A549 (cell line): ENCODE results near the gene LRRIQ1. TPM values are rescaled to one million over a fixed set of nuclear protein-coding genes. Genes with fewer than 3 reads are reported as not detected.

Source experiments
- ATAC-seq, 2 experiments: fragments of 200-7000 bp in 1 of 2; fragments of >200 bp in 1 of 2; cut with Nextera tagmentation in 1 of 2; cut with Tn5 transposase in 1 of 2; 3 replicates each; pipeline versions ENCODE4 v1.8.0 to v1.9.1; 2018 to 2020; ENCODE audit warnings: mild to moderate bottlenecking in 1 of 2, moderate library complexity in 1 of 2
- CTCF ChIA-PET: fragments of 300-600 bp; sonication (Branson Sonifier 250); formaldehyde crosslinking; extraction: SDS; loops from one replicate; lab custom pipeline; 2021; ENCODE audit warnings: antibody characterized with exemption, inconsistent platforms; lab: Yijun Ruan, JAX
- POLR2A ChIA-PET: fragments of 350-600 bp; formaldehyde crosslinking; extraction: SDS; loops from one replicate; lab custom pipeline; 2021; ENCODE audit warnings: antibody characterized with exemption, inconsistent platforms; lab: Yijun Ruan, JAX
- DNase-seq, 2 experiments: peaks; one replicate each; pipeline versions ENCODE4 v3.0.0 to v3.0.0-alpha.2; 2011 to 2016; ENCODE audit warnings: low read depth in 1 of 2, low spot score in 1 of 2
- FAIRE-seq: peaks from 2 replicates; lab custom pipeline; 2011; peaks lifted over from hg19 to GRCh38; lab: Jason Lieb, UNC
- H3K27ac ChIP-seq, 2 experiments: fragments of >200 bp; sonication (Bioruptor Twin); formaldehyde crosslinking; 3 replicates each; pipeline ENCODE4 v1.5.1; 2016 to 2017
- H3K4me1 ChIP-seq: fragments of >200 bp; sonication (Bioruptor Twin); formaldehyde crosslinking; 3 replicates; pipeline ENCODE4 v1.6.1; 2016
- H3K4me2 ChIP-seq: fragments of >200 bp; sonication (Bioruptor Twin); formaldehyde crosslinking; 3 replicates; pipeline ENCODE4 v1.6.1; 2016
- H3K4me3 ChIP-seq: fragments of >200 bp; sonication (Bioruptor Twin); formaldehyde crosslinking; 3 replicates; pipeline ENCODE4 v1.5.1; 2016
- H3K9me3 ChIP-seq: fragments of >200 bp; sonication (Bioruptor Twin); formaldehyde crosslinking; 3 replicates; pipeline ENCODE4 v1.6.1; 2016
- ATOH8 ChIP-seq: fragments of 250-450 bp; sonication (Bioruptor Pico); IDR thresholded peaks from 2 replicates; pipeline ENCODE4 v1.5.0; 2020; ENCODE audit warnings: low read depth, mild to moderate bottlenecking, moderate library complexity
- CTCF ChIP-seq: fragments of >200 bp; sonication (Bioruptor Twin); formaldehyde crosslinking; IDR thresholded peaks from 3 replicates; pipeline ENCODE4 v1.5.1; 2016
- ELK1 ChIP-seq: fragments of 150-350 bp; IDR thresholded peaks from 2 replicates; pipeline ENCODE4 v1.6.1; 2014; ENCODE audit warnings: low read depth, mild to moderate bottlenecking, low read length
- FOSB ChIP-seq: fragments of 250-450 bp; sonication (Bioruptor Pico); IDR thresholded peaks from 2 replicates; pipeline ENCODE4 v1.5.0; 2020; ENCODE audit warnings: mild to moderate bottlenecking, moderate library complexity
- HEYL ChIP-seq: fragments of 250-450 bp; sonication (Bioruptor Pico); IDR thresholded peaks from 2 replicates; pipeline ENCODE4 v1.8.0; 2021; ENCODE audit warnings: mild to moderate bottlenecking, moderate library complexity
- HOXA7 ChIP-seq: fragments of 250-450 bp; sonication (Bioruptor Pico); IDR thresholded peaks from 2 replicates; pipeline ENCODE4 v1.5.0; 2020; ENCODE audit warnings: mild to moderate bottlenecking, moderate library complexity
- HOXB5 ChIP-seq: fragments of 250-450 bp; sonication (Bioruptor Pico); IDR thresholded peaks from 2 replicates; pipeline ENCODE4 v1.5.0; 2020; ENCODE audit warnings: mild to moderate bottlenecking, moderate library complexity
- JUNB ChIP-seq: fragments of >200 bp; sonication (Bioruptor Twin); formaldehyde crosslinking; IDR thresholded peaks from 2 replicates; pipeline ENCODE4 v1.6.1; 2016
- KDM1A ChIP-seq: fragments of 200-600 bp; sonication (generic); IDR thresholded peaks from 2 replicates; pipeline ENCODE4 v1.6.1; 2016; ENCODE audit warnings: low read depth, mild to moderate bottlenecking
- MAFK ChIP-seq: fragments of 450-650 bp; IDR thresholded peaks from 2 replicates; pipeline ENCODE4 v1.6.1; 2014; ENCODE audit not compliant: partially characterized antibody
- NR3C1 ChIP-seq: fragments of >200 bp; sonication (Bioruptor Twin); formaldehyde crosslinking; IDR thresholded peaks from 3 replicates; pipeline ENCODE4 v1.6.1; 2017
- PBX3 ChIP-seq: IDR thresholded peaks from 2 replicates; pipeline ENCODE4 v1.6.1; 2012
- POLR2AphosphoS2 ChIP-seq: conservative IDR thresholded peaks from 2 replicates; pipeline ENCODE4 v1.6.1; 2012; ENCODE audit warnings: low read length, improper control_type of control experiment, inconsistent platforms
- RCOR1 ChIP-seq: fragments of 150-350 bp; IDR thresholded peaks from 2 replicates; pipeline ENCODE4 v1.6.1; 2014; ENCODE audit warnings: antibody characterized with exemption, low read length, low read depth
- REST ChIP-seq: fragments of 200-600 bp; sonication (generic); IDR thresholded peaks from 2 replicates; pipeline ENCODE4 v1.6.1; 2016; ENCODE audit warnings: antibody characterized with exemption, mild to moderate bottlenecking, moderate library complexity
- TP53 ChIP-seq: fragments of 250-450 bp; sonication (Bioruptor Pico); IDR thresholded peaks from 2 replicates; pipeline ENCODE4 v1.5.0; 2021; ENCODE audit warnings: mild to moderate bottlenecking, moderate library complexity
- USF2 ChIP-seq: fragments of 450-650 bp; IDR thresholded peaks from 2 replicates; pipeline ENCODE4 v1.6.1; 2014; ENCODE audit warnings: antibody characterized with exemption
- ZC3H11A ChIP-seq: fragments of 450-650 bp; IDR thresholded peaks from 2 replicates; pipeline ENCODE4 v1.6.1; 2014; ENCODE audit warnings: antibody characterized with exemption, mild to moderate bottlenecking
- WGBS: methylation state at CpG from one replicate; pipeline ENCODE4 v1.1.6; 2017; ENCODE audit errors: missing lambda C conversion rate; 5-methylcytosine and 5-hydroxymethylcytosine counted together
- polyA plus RNA-seq, 4 experiments: library from polyadenylated mRNA; depleted of rRNA in 3 of 4; stranded (reverse); fragments of >200 nt; fragmentation: RNase III in 1 of 4; extraction: RNeasy Plus Mini Kit Qiagen cat#74134 plus additional on column Dnase treatment in 1 of 4; gene quantifications; 2 replicates in 3 of 4; 3 replicates in 1 of 4; pipeline ENCODE4 v1.2.3, GENCODE V29; 2011 to 2017

Gene LRRIQ1
- polyA plus RNA-seq, 2 of the 4 experiments (the other 2 are of a cell fraction) = 1.4 to 3.7 TPM

GRCh38 chr12:85092814-85093370, 56.7 kb downstream of the LRRIQ1 start:
- POLR2A ChIA-PET = no interaction called here

More at GRCh38 chr12:85092814-85093370, 56.7 kb downstream of the LRRIQ1 start:
- no peak overlapping the region for H3K27ac ChIP-seq
- CTCF ChIA-PET = interaction anchor here (1.2 kb wide), 1 partner anchor 16 kb away, joined by 3 read pairs; no protein-coding TSS in a partner anchor
- ATAC-seq (no peak), FAIRE-seq (no peak), DNase-seq (no peak)
- WGBS = 21% methylated on average over 2 of the region's 2 CpGs
- no peak overlapping the region for H3K4me2 ChIP-seq
- no peak overlapping the region for H3K4me3 ChIP-seq
- H3K4me1 ChIP-seq = no peaks in the 10 kb centered on the region
- TF ChIP-seq CTCF (no peak), HOXA7 (CRISPR knock-in tag) (no peak), MAFK (no peak), RCOR1 (no peak), ELK1 (no peak), NR3C1 (no peak), ZC3H11A (no peak), REST (no peak), PBX3 (no peak), KDM1A (no peak), ATOH8 (CRISPR knock-in tag) (no peak), HEYL (CRISPR knock-in tag) (no peak), FOSB (CRISPR knock-in tag) (no peak), JUNB (no peak), USF2 (no peak), POLR2AphosphoS2 (no peak), TP53 (CRISPR knock-in tag) (no peak), HOXB5 (CRISPR knock-in tag) (no peak)
- H3K9me3 ChIP-seq = no peaks in the 10 kb centered on the region
